DOHH2 (cell line): Measurements from ENCODE around the gene CD164L2.

Source experiments
- H3F3A ChIP-seq: fragments of 200-600 bp; sonication (generic), shearing (Covaris generic); 2 replicates; pipeline ENCODE4 v1.6.0; 2016; ENCODE audit warnings: antibody characterized with exemption, mild to moderate bottlenecking; ENCODE audit not compliant: control insufficient read depth, insufficient read depth
- H3K27ac ChIP-seq: fragments of 200-600 bp; sonication (generic); 2 replicates; pipeline ENCODE4 v1.5.1; 2014; ENCODE audit warnings: low read depth, mild to moderate bottlenecking, low read length, moderate library complexity
- H3K27me3 ChIP-seq: fragments of 200-600 bp; sonication (generic); 2 replicates; pipeline ENCODE4 v1.6.1; 2014; ENCODE audit warnings: mild to moderate bottlenecking, low read length, mixed read lengths; ENCODE audit not compliant: control insufficient read depth
- H3K36me3 ChIP-seq: fragments of 200-600 bp; sonication (generic); 2 replicates; pipeline ENCODE4 v1.6.1; 2014; ENCODE audit warnings: mild to moderate bottlenecking, low read length, moderate library complexity, mixed read lengths; ENCODE audit not compliant: control insufficient read depth
- H3K4me1 ChIP-seq: fragments of 200-600 bp; sonication (generic); 2 replicates; pipeline ENCODE4 v1.6.1; 2014; ENCODE audit warnings: mild to moderate bottlenecking, low read length, mixed read lengths; ENCODE audit not compliant: control insufficient read depth
- H3K4me2 ChIP-seq: fragments of 200-600 bp; sonication (generic); 2 replicates; pipeline ENCODE4 v1.6.0; 2014; ENCODE audit warnings: mild to moderate bottlenecking, low read length, moderate library complexity
- H3K4me3 ChIP-seq: fragments of 200-600 bp; sonication (generic); 2 replicates; pipeline ENCODE4 v1.5.1; 2014; ENCODE audit warnings: mild to moderate bottlenecking, low read length, mixed read lengths
- H3K79me2 ChIP-seq: fragments of 200-600 bp; sonication (generic); 2 replicates; pipeline ENCODE4 v1.6.1; 2014; ENCODE audit warnings: mild to moderate bottlenecking, low read length, mixed read lengths; ENCODE audit not compliant: control insufficient read depth
- H3K9me2 ChIP-seq: fragments of 200-600 bp; sonication (generic); replicated peaks from 2 replicates; pipeline ENCODE4 v1.6.1; 2014; ENCODE audit warnings: mild to moderate bottlenecking, low read length, mixed read lengths; ENCODE audit not compliant: control insufficient read depth
- H3K9me3 ChIP-seq: fragments of 200-600 bp; sonication (generic); 2 replicates; pipeline ENCODE4 v1.6.1; 2014; ENCODE audit warnings: antibody characterized with exemption, low read length, mixed read lengths; ENCODE audit not compliant: control insufficient read depth, insufficient read depth
- H4K20me1 ChIP-seq: fragments of 200-600 bp; sonication (generic); 2 replicates; pipeline ENCODE4 v1.6.0; 2014; ENCODE audit warnings: low read depth, mild to moderate bottlenecking, antibody characterized with exemption, low read length, moderate library complexity; ENCODE audit not compliant: control insufficient read depth, insufficient read depth
- CTCF ChIP-seq: fragments of 200-600 bp; sonication (generic); IDR thresholded peaks from one replicate; pipeline ENCODE4 v1.5.1; 2014; ENCODE audit warnings: antibody characterized with exemption, mild to moderate bottlenecking, low read depth, low read length; ENCODE audit not compliant: poor library complexity, severe bottlenecking
- EZH2phosphoT487 ChIP-seq: fragments of 200-600 bp; sonication (generic); IDR thresholded peaks from 2 replicates; pipeline ENCODE4 v1.6.1; 2017; ENCODE audit warnings: borderline replicate concordance, mild to moderate bottlenecking, antibody characterized with exemption, low read length, moderate library complexity, mixed read lengths

CD164L2 gene

DNA sequence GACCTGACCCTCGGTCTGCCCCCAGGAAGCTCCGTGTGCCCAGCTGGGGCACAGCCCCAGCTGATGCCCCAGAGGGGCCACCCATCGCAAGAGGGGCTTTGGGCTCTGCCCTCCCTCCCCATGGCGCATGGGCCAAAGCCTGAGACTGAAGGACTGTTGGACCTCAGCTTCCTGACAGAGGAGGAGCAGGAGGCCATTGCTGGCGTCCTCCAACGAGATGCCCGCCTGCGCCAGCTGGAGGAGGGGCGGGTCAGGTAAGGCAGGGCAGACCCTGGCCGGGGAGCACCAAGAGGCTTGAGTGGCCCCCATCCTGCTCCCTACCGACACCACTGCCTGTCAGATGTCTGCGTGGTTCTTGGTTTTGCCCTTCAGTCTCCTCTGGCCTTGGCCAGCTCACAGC, 37.9 kb downstream of the CD164L2 start:
- no peaks in the 10 kb centered on the region for H3K36me3 ChIP-seq
- H3K4me3 ChIP-seq, result no peak overlapping the region
- no peak overlapping the region for H3K4me2 ChIP-seq
- peaks cover 38% of the 10 kb centered on the region for H3K4me1 ChIP-seq
- no peaks in the 10 kb centered on the region for H3K9me2 ChIP-seq
- no peaks in the 10 kb centered on the region for H3K27me3 ChIP-seq
- H3K9me3 ChIP-seq, result no peaks in the 10 kb centered on the region
- H3F3A ChIP-seq, result no peaks in the 10 kb centered on the region
- peaks cover 17% of the 10 kb centered on the region for H3K79me2 ChIP-seq
- TF ChIP-seq EZH2phosphoT487 (no peak), CTCF (no peak)
- H4K20me1 ChIP-seq, result no peaks in the 10 kb centered on the region
- H3K27ac ChIP-seq, result no peak overlapping the region

DNA sequence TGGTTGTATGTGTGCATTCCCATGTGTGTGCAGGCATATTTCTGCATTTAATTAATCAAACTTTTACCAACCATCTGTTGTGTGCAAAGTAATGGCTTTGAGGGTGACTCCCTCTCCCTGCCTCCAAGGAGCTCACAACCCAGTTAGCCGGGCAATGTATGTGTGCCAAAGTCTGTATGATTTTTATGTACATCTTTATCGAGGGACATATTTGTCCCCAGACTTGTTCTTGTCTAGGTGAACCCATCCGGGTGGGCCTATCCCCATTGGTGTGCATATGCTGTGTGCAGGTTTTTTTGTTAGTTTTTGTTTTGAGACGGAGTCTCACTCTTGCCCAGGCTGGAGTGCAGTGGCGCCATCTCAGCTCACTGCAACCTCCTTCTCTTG, 39.5 kb downstream of the CD164L2 start:
- H3F3A ChIP-seq, result peaks cover 3% of the 10 kb centered on the region; the same call in 1 of the 2 replicates
- peaks cover 17% of the 10 kb centered on the region for H3K79me2 ChIP-seq
- peaks cover 49% of the 10 kb centered on the region for H3K4me1 ChIP-seq
- no peaks in the 10 kb centered on the region for H3K36me3 ChIP-seq
- H3K4me3 ChIP-seq, result peak overlapping the region; percentile 85
- no peak for TF ChIP-seq EZH2phosphoT487
- TF ChIP-seq CTCF, result no peak
- no peaks in the 10 kb centered on the region for H3K9me2 ChIP-seq
- no peaks in the 10 kb centered on the region for H4K20me1 ChIP-seq
- peak overlapping the region; percentile 91 for H3K4me2 ChIP-seq
- H3K27me3 ChIP-seq, result no peaks in the 10 kb centered on the region
- no peaks in the 10 kb centered on the region for H3K9me3 ChIP-seq
- H3K27ac ChIP-seq, result peak overlapping the region; percentile 54

DNA sequence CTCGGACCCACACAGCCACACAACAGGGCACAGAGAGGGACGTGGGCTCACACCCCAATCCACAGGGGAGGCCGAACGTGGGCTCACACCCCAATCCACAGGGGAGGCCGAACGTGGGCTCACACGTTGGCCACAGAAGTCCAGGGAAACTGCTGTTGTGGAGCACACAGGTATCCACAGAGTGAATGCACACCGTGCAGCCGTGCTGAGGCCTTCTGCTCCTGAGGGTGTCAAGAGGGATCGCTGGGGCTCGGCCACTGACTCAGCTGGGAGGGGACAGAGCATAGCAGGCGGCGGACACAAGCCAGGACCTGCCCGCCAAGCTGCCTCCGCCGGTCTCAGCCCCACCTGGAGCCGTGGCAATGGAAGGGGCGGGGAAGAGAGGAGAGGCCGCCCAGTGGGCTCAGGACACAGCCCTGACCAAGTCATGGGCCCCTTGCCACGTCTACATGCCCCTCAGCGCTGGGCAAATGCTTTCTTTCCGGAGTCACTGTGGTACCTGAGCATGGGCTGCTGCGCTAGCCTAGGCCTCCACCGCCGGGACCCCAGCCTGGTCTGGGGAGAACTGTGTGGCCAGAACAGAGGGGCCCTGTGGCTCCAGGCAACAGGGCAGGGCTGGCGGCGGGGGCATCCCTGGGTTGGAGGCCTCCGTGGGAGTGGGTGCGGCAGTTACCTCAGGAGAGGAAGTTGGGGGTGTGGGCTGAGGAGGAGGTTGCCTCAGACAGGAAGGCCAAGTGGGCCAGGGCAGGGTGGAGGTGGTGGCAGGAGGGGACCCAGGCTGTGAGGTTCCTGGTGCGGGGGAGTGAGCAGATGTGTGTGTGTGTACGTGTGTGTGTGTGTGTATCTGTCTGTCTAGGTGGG, 40.1 kb downstream of the CD164L2 start:
- no peaks in the 10 kb centered on the region for H3K27me3 ChIP-seq
- peak overlapping the region; percentile 54 for H3K27ac ChIP-seq
- no peak for TF ChIP-seq EZH2phosphoT487
- TF ChIP-seq CTCF, result no peak
- H4K20me1 ChIP-seq, result no peaks in the 10 kb centered on the region
- H3K9me2 ChIP-seq, result no peaks in the 10 kb centered on the region
- H3K4me1 ChIP-seq, result peaks cover 49% of the 10 kb centered on the region
- no peaks in the 10 kb centered on the region for H3K9me3 ChIP-seq
- H3F3A ChIP-seq, result peaks cover 3% of the 10 kb centered on the region; the same call in 1 of the 2 replicates
- H3K36me3 ChIP-seq, result no peaks in the 10 kb centered on the region
- H3K79me2 ChIP-seq, result peaks cover 17% of the 10 kb centered on the region
- peak overlapping the region; percentile 85 for H3K4me3 ChIP-seq
- peak overlapping the region; percentile 91 for H3K4me2 ChIP-seq
